GM10266 (cell line): ENCODE measurements around the gene MYO1E.
"Not testable (repeated sequence)": the region's sequence is repeated elsewhere in the genome, so short reads cannot be mapped to it uniquely, and the experiment has no call there.

ENCODE experiments used
- DNase-seq: peaks from one replicate; pipeline ENCODE4 v3.0.0; 2012; ENCODE audit errors: extremely low spot score
- CTCF ChIP-seq: IDR thresholded peaks from 2 replicates; pipeline ENCODE4 v1.5.1; 2012; ENCODE audit warnings: mild to moderate bottlenecking, low read depth; ENCODE audit not compliant: control insufficient read depth, insufficient read depth; ENCODE audit errors: missing control alignments

MYO1E gene

GRCh38 chr15:59338414-59338813 is 34.3 kb downstream of the MYO1E start:
- no peak for TF ChIP-seq CTCF
- DNase-seq: no peak

GRCh38 chr15:59336725-59337124 is 35.9 kb downstream of the MYO1E start:
- not testable (repeated sequence) for DNase-seq

GRCh38 chr15:59335207-59335786 is 37.4 kb downstream of the MYO1E start:
- no peak for TF ChIP-seq CTCF
- no peak for DNase-seq

GRCh38 chr15:59334076-59334415 is 38.6 kb downstream of the MYO1E start:
- DNase-seq: no peak
- no peak for TF ChIP-seq CTCF

GRCh38 chr15:59333401-59334075 is 39.1 kb downstream of the MYO1E start:
- no peak for TF ChIP-seq CTCF
- DNase-seq: no peak

- DNase-seq: no peak
- TF ChIP-seq CTCF: no peak
Observed at GRCh38 chr15:59332009-59332408, 40.7 kb downstream of the MYO1E start.

- no peak for TF ChIP-seq CTCF
- no peak for DNase-seq
Observed at GRCh38 chr15:59330649-59331048, 42.0 kb downstream of the MYO1E start.
